Transverse colon (tissue), 4 donors: ENCODE results near the gene C1orf50. TPM values are rescaled to one million over a fixed set of nuclear protein-coding genes. Genes with fewer than 3 reads are reported as not detected.

Source experiments
- DNase-seq: peaks from one replicate; pipeline ENCODE4 v3.0.0-alpha.2; 2019
- H3K27ac ChIP-seq, 4 donors: fragments of 200-600 bp; sonication (generic); 2 replicates each; pipeline ENCODE4 v1.5.1; 2016 to 2018; ENCODE audit warnings: inconsistent platforms in 4 of 4
- H3K27me3 ChIP-seq: fragments of 200-600 bp; sonication (generic); 2 replicates; pipeline ENCODE4 v1.5.1; 2017; ENCODE audit warnings: inconsistent platforms
- H3K36me3 ChIP-seq, 4 donors: fragments of 200-600 bp; sonication (generic); 2 replicates each; pipeline ENCODE4 v1.5.1; 2017 to 2019; ENCODE audit warnings: inconsistent platforms in 4 of 4
- H3K4me1 ChIP-seq, 4 donors: fragments of 200-600 bp; sonication (generic); 2 replicates each; pipeline ENCODE4 v1.5.1; 2017 to 2020; ENCODE audit warnings: inconsistent platforms in 4 of 4
- H3K4me3 ChIP-seq, 4 donors: fragments of 200-600 bp; sonication (generic); 1 replicate in 1 of 4; 2 replicates in 3 of 4; pipeline versions ENCODE4 v1.5.1 to v1.6.1; 2017 to 2019; ENCODE audit warnings: inconsistent platforms in 4 of 4
- H3K9me3 ChIP-seq, 2 donors: fragments of 200-600 bp; sonication (generic); 2 replicates each; pipeline ENCODE4 v1.5.1; 2017 to 2019; ENCODE audit warnings: inconsistent platforms in 2 of 2
- CTCF ChIP-seq, 5 experiments: fragments of 200-600 bp in 3 of 5; fragments of 450-650 bp in 2 of 5; sonication (generic) in 3 of 5; IDR thresholded peaks; 1 replicate in 2 of 5; 2 replicates in 3 of 5; pipeline ENCODE4 v1.5.1; 2016 to 2017; ENCODE audit warnings: antibody characterized with exemption in 5 of 5, inconsistent platforms in 3 of 5, mild to moderate bottlenecking in 2 of 5, moderate library complexity in 1 of 5
- EP300 ChIP-seq: sonication (generic); formaldehyde crosslinking; IDR thresholded peaks from one replicate; pipeline ENCODE4 v1.6.1; 2017; ENCODE audit warnings: antibody characterized with exemption, low read depth
- POLR2A ChIP-seq: fragments of 450-650 bp; IDR thresholded peaks from one replicate; pipeline ENCODE4 v1.6.1; 2016; ENCODE audit warnings: antibody characterized with exemption, mild to moderate bottlenecking, moderate library complexity
- POLR2AphosphoS5 ChIP-seq, 3 donors: sonication (generic); formaldehyde crosslinking; IDR thresholded peaks; one replicate each; pipeline ENCODE4 v1.6.1; 2016; ENCODE audit warnings: antibody characterized with exemption in 3 of 3
- whole genome bisulfite sequencing, 2 donors: methylation state at CpG; one replicate each; pipeline ENCODE4 v1.1.5; 2018; ENCODE audit warnings: low coverage in 1 of 2; 5-methylcytosine and 5-hydroxymethylcytosine counted together
- in situ Hi-C, 4 donors: fragments of 200-750 bp; cut with MboI; loops; one replicate each; pipeline versions ENCODE4 v1.15.0 to v1.15.1; 2017; ENCODE audit warnings: low sequenced_read_pairs in 3 of 4, low pct_ligation_motif_present in 1 of 4, low pct_unique_long_range_greater_than_20kb in 1 of 4
- intact Hi-C: fragments of 100-400 bp; cut with DNase I; formaldehyde crosslinking; loops from one replicate; pipeline ENCODE4 v1.15.1; 2023; ENCODE audit warnings: low total_unique reads
- total RNA-seq, 4 donors: library from RNA; depleted of rRNA; stranded (reverse); fragments of >200 nt; gene quantifications; one replicate each; pipeline ENCODE4 v1.1.0, GENCODE V29; 2016

Gene C1orf50
- total RNA-seq, 4 donors from 2014 or later = 4.0 to 81.2 (median 8.1) TPM

DNA sequence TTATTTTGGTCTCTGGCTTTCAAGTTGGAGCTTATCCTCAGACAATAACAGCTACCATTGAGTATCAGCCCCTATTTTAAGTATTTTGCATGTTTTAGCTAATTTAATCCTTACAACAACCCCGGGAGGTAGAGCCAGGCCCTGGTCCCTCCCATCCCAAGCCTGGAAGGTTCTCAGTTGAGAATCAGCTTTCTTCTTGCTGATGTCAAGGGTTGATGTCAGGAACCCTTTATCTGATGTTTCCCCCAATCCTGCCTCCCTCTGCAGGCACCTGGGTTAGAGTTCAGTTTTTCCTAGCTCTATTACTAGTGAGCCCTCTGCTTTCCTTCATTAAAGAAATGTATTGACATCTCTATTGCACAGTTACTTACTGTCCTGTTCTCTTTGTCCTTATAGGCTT is 53.8 kb downstream of the C1orf50 start:
- Histone ChIP-seq H3K4me1 (peaks cover 2 to 29% (median 13%) of the 10 kb centered on the region in 4 donors), H3K27ac (no peak overlapping the region), H3K4me3 (no peak overlapping the region), H3K9me3 (no peaks in the 10 kb centered on the region), H3K27me3 (no peaks in the 10 kb centered on the region), H3K36me3 (no peaks in the 10 kb centered on the region)
- 50 to 71% methylated on average over 1 of the region's 1 CpG for WGBS, 2 donors
- no peak for DNase-seq
- intact Hi-C loops (no loop called here), in situ Hi-C loops (no loop called here)
- TF ChIP-seq EP300 = no peak
- TF ChIP-seq CTCF (IDR thresholded peaks at IDR 0.05) = no peak
- TF ChIP-seq POLR2AphosphoS5 (IDR thresholded peaks at IDR 0.05) = no peak
- no peak for TF ChIP-seq POLR2A

- 94 to 100% methylated on average over 2 of the region's 2 CpGs for WGBS, 2 donors
- no peak overlapping the region for H3K4me3 ChIP-seq
- no peak overlapping the region for H3K27ac ChIP-seq
- in situ Hi-C loops (no loop called here), intact Hi-C loops (no loop called here)
- no peaks in the 10 kb centered on the region for H3K27me3 ChIP-seq
- DNase-seq = no peak
- H3K9me3 ChIP-seq = no peaks in the 10 kb centered on the region
- H3K36me3 ChIP-seq = no peaks in the 10 kb centered on the region
- no peak for TF ChIP-seq POLR2A
- TF ChIP-seq POLR2AphosphoS5 (IDR thresholded peaks at IDR 0.05) = no peak
- no peak for TF ChIP-seq EP300
- no peak for TF ChIP-seq CTCF (IDR thresholded peaks at IDR 0.05)
- H3K4me1 ChIP-seq = peaks cover 0 to 20% (median 5%) of the 10 kb centered on the region in 4 donors
Measured at GRCh38 chr1:42821690-42822089, 54.6 kb downstream of the C1orf50 start.

DNA sequence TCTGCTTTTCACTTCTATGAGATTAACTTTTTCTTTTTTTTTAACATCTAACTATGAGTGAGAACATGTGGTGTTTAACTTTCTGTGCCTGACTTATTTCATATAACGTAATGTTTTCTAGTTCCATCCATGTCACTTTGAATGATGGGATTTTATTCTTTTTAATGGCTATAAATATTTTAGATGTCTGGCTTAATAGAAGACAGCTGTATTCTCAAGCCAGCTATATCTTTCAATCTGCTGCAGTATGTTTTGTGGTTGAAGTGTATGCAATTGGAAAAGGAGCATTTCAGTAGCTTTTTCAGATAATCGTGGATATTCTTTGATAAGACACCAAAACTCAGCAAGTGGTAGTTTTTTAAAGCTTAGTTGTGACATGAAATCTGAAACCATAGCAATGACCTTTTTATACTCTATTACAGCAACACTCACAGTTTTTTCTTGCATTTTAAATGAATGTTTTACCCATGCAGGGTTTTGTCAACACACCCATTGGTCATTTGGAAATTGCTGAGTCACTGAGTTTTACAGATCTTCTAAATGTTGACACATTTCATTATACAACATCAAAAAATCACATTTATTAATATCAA is 55.8 kb downstream of the C1orf50 start:
- 64 to 77% methylated on average over 2 of the region's 2 CpGs for WGBS, 2 donors
- Histone ChIP-seq H3K4me1 (peaks cover 0 to 15% (median under 1%) of the 10 kb centered on the region in 4 donors), H3K27ac (no peak overlapping the region), H3K9me3 (no peaks in the 10 kb centered on the region), H3K27me3 (no peaks in the 10 kb centered on the region), H3K4me3 (no peak overlapping the region), H3K36me3 (no peaks in the 10 kb centered on the region)
- no peak for DNase-seq
- no peak for TF ChIP-seq POLR2A
- no peak for TF ChIP-seq EP300
- TF ChIP-seq POLR2AphosphoS5 (IDR thresholded peaks at IDR 0.05) = no peak
- no peak for TF ChIP-seq CTCF (IDR thresholded peaks at IDR 0.05)
- intact Hi-C loops = no loop called here
- in situ Hi-C loops = no loop called here

GRCh38 chr1:42824481-42825035 is 57.5 kb downstream of the C1orf50 start:
- Histone ChIP-seq H3K9me3 (no peaks in the 10 kb centered on the region), H3K27me3 (no peaks in the 10 kb centered on the region), H3K27ac (no peak overlapping the region), H3K4me3 (no peak overlapping the region), H3K36me3 (no peaks in the 10 kb centered on the region), H3K4me1 (peaks cover 0 to 8% (median 0%) of the 10 kb centered on the region in 4 donors)
- no peak for TF ChIP-seq EP300
- no peak for TF ChIP-seq POLR2A
- TF ChIP-seq POLR2AphosphoS5 (IDR thresholded peaks at IDR 0.05) = no peak
- no peak for TF ChIP-seq CTCF (IDR thresholded peaks at IDR 0.05)
- intact Hi-C loops (no loop called here), in situ Hi-C loops (no loop called here)
- 92 to 93% methylated on average over 3 to 4 of the region's 4 CpGs for WGBS, 2 donors
- no peak for DNase-seq
